Right renal pelvis (tissue), 4 donors: ENCODE measurements around the gene KRTAP1-1. TPM values are rescaled to one million over a fixed set of nuclear protein-coding genes. Genes with fewer than 3 reads are reported as not detected.

Experiments used
- polyA plus RNA-seq, 4 donors: library from polyadenylated mRNA; unstranded; fragments of 120-200 nt; gene quantifications; one replicate each; pipeline ENCODE4 v1.2.1, GENCODE V29; 2013; ENCODE audit not compliant: insufficient read length in 4 of 4

KRTAP1-1 gene
- polyA plus RNA-seq, 4 donors, result not detected

Other genes with a start within 250 kb of the KRTAP1-1 start
- not detected for gene KRT28, start 241.5 kb downstream of the KRTAP1-1 start, polyA plus RNA-seq
- 10 to 100 TPM; 49.9 to 71.7 (median 53.5) TPM for gene KRT10, start 218.8 kb downstream of the KRTAP1-1 start, polyA plus RNA-seq
- gene KRT12, start 174.2 kb downstream of the KRTAP1-1 start, polyA plus RNA-seq, result under 1 TPM in 1 of 4 donors, not detected in 3; 0.12 TPM
- gene KRT20, start 156.2 kb downstream of the KRTAP1-1 start, polyA plus RNA-seq, result under 1 TPM in 3 of 4 donors, not detected in 1; 0.08 to 1.00 (median 0.77) TPM
- gene KRT23, start 103.8 kb downstream of the KRTAP1-1 start, polyA plus RNA-seq, result 1 to 10 TPM in 3 of 4 donors, under 1 TPM in 1; 0.66 to 2.4 (median 1.8) TPM
- gene KRT39, start 74.5 kb downstream of the KRTAP1-1 start, polyA plus RNA-seq, result not detected
- under 1 TPM in 1 of 4 donors, not detected in 3; 0.03 TPM for gene KRT40, start 57.1 kb downstream of the KRTAP1-1 start, polyA plus RNA-seq
- gene KRTAP3-3, start 47.3 kb downstream of the KRTAP1-1 start, polyA plus RNA-seq, result not detected
- gene KRTAP3-2, start 41.5 kb downstream of the KRTAP1-1 start, polyA plus RNA-seq, result not detected
- gene KRTAP3-1, start 32.3 kb downstream of the KRTAP1-1 start, polyA plus RNA-seq, result not detected
- not detected for gene KRTAP1-5, start 14.2 kb downstream of the KRTAP1-1 start, polyA plus RNA-seq
- not detected for gene KRTAP1-4, start 11.3 kb downstream of the KRTAP1-1 start, polyA plus RNA-seq
- gene KRTAP1-3, start 6.6 kb downstream of the KRTAP1-1 start, polyA plus RNA-seq, result not detected
- not detected for gene KRTAP2-1, start 5.9 kb upstream of the KRTAP1-1 start, polyA plus RNA-seq
- gene KRTAP2-2, start 13.8 kb upstream of the KRTAP1-1 start, polyA plus RNA-seq, result not detected
- not detected for gene KRTAP2-3, start 18.7 kb upstream of the KRTAP1-1 start, polyA plus RNA-seq
- not detected for gene KRTAP2-4, start 24.4 kb upstream of the KRTAP1-1 start, polyA plus RNA-seq
- not detected for gene KRTAP4-7, start 42.7 kb upstream of the KRTAP1-1 start, polyA plus RNA-seq
- not detected for gene KRTAP4-8, start 56.7 kb upstream of the KRTAP1-1 start, polyA plus RNA-seq
- gene KRTAP4-16, start 60.8 kb upstream of the KRTAP1-1 start, polyA plus RNA-seq, result not detected
- not detected for gene KRTAP4-9, start 63.9 kb upstream of the KRTAP1-1 start, polyA plus RNA-seq
- not detected for gene KRTAP4-11, start 76.9 kb upstream of the KRTAP1-1 start, polyA plus RNA-seq
- gene KRTAP4-12, start 82.7 kb upstream of the KRTAP1-1 start, polyA plus RNA-seq, result not detected
- not detected for gene KRTAP4-6, start 99.1 kb upstream of the KRTAP1-1 start, polyA plus RNA-seq
- gene KRTAP4-5, start 108.4 kb upstream of the KRTAP1-1 start, polyA plus RNA-seq, result not detected
- gene KRTAP4-4, start 119.3 kb upstream of the KRTAP1-1 start, polyA plus RNA-seq, result not detected
- gene KRTAP4-3, start 126.8 kb upstream of the KRTAP1-1 start, polyA plus RNA-seq, result not detected
- not detected for gene KRTAP4-2, start 136.8 kb upstream of the KRTAP1-1 start, polyA plus RNA-seq
- gene KRTAP4-1, start 143.5 kb upstream of the KRTAP1-1 start, polyA plus RNA-seq, result not detected
- gene KRTAP9-1, start 148.4 kb upstream of the KRTAP1-1 start, polyA plus RNA-seq, result not detected
- not detected for gene KRTAP9-2, start 185.2 kb upstream of the KRTAP1-1 start, polyA plus RNA-seq
- not detected for gene KRTAP9-3, start 191.0 kb upstream of the KRTAP1-1 start, polyA plus RNA-seq
- not detected for gene KRTAP9-8, start 196.5 kb upstream of the KRTAP1-1 start, polyA plus RNA-seq
- not detected for gene KRTAP9-4, start 208.2 kb upstream of the KRTAP1-1 start, polyA plus RNA-seq
- gene KRTAP9-9, start 213.9 kb upstream of the KRTAP1-1 start, polyA plus RNA-seq, result not detected
- gene KRTAP9-6, start 223.9 kb upstream of the KRTAP1-1 start, polyA plus RNA-seq, result under 1 TPM in 1 of 4 donors, not detected in 3; 0.05 TPM
- not detected for gene KRTAP9-7, start 234.2 kb upstream of the KRTAP1-1 start, polyA plus RNA-seq